DLD1 (cell line): ENCODE measurements around the gene RALGAPB.

ENCODE experiments used
- in situ Hi-C: cut with HindIII; loops from 2 replicates; pipeline ENCODE4 v1.10.0; 2017; ENCODE audit warnings: low sequenced_read_pairs

RALGAPB gene

DNA sequence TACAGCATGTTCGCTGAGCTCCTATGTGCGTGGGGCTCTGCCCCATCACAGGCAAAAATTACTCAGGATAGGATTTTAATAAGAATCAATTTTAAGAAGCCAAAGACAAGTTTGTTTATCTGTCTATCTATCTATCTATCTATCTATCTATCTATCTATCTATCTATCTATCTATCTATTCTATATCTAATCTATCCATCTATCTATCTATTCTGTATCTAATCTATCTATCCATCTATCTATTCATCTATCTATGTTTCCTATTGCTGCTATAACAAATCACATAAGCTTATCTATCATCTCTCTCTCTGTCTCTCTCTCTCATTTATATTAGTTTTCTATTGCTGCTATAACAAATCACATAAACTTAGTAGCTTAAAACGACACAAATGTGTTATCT lies 130.6 kb downstream of the RALGAPB start:
- in situ Hi-C loops, result no loop called here

DNA sequence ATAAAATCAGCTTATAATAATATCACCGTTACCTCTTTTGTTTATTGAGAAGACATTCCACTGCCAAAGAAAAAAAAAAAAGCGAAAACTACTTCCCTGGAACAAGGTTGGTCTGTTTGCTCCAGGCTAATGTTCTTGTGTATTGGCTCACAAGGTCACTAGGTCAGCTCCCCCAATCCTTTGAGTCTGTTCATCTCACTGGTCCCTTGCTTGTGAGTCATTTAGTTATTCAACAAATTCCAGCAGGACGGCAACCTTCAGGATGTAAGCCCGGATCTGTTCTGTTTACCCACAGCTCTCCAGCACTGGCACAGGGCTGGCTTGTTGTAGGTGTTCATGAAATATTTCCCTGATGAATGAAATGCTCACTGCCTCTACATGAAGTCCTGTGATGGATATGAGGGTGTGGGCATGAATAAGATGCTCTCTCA lies 132.2 kb downstream of the RALGAPB start:
- in situ Hi-C loops, result no loop called here

DNA sequence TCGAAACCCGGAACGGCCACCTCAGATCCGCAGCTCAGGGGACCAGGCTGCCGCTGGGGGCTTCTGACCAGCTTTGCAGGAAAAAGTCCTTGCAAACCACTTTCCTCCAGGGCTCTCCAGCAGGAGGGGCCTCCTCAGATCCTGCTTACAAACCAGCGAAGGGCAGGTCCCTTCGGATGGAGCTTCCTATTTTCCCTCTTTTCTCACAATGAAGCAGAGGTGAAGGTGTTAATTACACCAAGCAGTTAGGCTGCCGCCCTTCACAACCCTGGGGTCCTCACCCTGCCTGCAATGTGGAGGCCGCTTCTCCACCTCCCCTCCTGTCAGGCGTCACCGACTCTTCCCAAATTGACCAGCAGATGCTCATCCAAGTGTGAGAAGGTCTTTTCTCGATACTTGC lies 134.7 kb downstream of the RALGAPB start:
- in situ Hi-C loops, result no loop called here

DNA sequence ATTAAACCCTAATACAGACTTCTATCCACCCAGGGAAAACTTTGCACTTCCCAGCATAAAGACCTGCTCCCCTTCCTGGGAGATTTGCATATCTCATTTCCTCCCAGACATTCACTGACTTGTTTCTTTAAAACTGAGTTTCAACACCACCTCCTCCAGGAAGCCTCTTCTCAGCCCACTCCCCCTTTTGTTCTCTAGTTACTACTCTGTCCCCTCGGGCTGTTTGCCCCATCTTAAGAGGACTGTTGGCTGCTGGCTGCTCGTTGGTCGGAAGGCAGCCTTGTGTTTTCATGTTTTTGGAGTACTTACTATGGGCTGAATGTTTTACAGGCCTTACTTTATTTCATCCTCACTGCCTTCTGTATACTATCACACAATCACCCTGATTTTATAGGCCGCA lies 135.5 kb downstream of the RALGAPB start:
- in situ Hi-C loops, result no loop called here

DNA sequence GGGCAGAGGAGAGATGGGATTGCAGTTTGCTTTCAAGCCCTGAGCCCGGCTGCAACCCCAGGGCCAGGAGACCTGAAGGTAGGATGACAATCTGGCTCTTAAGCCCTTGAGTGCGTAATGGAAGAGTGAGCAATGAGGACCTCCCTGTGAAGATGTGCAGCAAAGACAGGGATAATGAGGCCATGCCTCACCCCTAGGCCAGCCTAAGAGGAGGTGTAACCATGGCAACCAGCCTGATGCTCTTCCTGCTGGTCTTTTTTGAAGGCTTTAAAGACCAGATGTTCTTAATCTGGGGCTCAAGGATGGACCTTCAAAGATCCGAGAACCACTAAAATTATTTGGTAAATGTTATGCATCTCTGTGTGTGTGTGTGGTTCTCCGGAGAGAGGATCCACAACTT lies 137.2 kb downstream of the RALGAPB start:
- in situ Hi-C loops, result no loop called here

DNA sequence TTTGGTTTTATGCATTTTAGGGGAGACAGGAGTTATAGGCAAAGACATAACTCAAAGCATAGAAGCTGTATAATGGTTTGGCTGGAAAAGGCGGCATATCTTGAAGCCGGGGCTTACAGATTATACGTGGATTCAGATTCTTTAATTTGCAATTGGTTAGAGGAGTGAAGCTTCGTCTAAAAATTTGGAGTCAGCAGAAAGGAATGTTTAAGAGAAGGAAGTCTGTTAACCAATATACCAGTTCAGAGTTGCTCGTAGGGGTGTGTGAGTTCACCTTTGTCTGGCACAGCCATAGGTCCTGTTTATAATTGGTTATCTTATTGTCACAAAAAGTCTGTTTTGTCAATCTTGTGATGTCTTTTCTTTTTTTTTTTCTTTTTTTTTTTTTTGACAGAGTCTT lies 137.9 kb downstream of the RALGAPB start:
- in situ Hi-C loops, result no loop called here

DNA sequence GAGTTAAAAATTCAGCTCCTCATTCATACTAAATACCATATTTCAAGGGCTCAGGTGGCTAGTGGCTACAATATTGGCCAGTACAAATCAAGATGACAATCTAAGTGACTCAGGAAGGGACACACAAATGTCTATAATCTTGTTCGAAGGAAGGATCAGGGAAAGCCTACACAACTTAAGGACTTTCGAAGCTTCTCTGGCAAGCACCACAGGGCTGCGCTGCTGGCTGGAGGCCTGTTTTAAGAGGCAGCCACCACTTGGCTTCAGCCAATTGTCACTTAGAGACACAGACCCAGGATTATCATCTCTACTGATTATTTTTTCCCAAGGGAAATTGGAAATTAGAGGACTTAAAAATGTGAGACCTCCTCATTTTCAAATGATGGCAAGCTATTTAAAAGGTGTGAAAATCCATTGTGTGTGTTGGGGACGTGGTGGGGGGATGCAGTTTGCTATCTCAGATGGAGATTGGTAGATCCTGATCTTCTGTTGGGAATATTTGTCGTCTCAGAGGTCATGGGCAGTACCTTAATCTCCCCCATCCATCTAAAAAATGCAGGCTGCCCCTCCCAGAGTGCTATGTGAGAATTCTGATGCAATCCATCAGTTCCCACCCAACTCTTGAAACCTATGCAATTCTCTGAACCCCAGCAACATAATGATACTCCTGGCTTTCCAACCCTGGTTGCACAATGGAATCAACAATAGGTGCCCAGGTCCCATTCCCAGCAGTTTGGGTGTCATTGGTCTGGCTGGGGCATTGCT lies 140.3 kb downstream of the RALGAPB start:
- in situ Hi-C loops, result no loop called here

DNA sequence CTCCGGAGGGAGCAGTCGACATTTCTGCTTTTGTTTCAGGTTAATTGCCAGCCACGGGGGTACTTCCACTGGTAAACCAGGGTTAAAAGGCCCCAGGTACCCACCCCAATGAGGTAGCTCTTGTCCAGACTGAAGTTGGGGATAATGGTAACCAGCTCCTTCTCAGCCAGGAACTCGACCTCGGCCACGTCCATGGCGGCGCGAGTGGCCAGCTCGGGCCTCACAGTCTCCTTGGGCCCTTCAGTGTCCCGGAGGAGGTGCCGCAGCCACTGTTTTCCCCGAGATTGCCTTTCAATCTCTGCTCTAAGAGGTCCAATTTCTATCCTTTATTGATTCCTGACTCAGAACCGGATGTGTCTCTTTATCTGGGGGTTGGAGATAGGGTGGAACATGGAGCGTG lies 142.6 kb downstream of the RALGAPB start:
- in situ Hi-C loops, result no loop called here

DNA sequence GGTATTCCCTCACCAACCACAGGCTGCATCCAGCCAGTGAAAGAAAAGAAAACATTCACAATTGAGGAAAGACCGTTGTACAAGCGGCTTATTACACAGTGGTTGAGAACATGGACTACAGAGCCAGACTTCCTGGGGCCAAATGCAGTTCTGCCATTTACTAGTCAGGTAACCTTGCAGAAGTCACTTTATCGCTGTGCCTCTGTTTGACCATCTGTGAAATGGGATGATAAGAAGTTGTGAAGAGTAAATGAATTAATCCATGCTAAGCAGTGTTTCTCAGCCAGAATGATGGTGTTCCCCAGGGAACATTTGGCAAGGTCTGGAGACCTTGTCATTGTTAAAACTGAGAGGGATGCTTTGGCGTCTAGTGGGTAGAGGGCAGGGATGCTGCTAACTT lies 143.8 kb downstream of the RALGAPB start:
- in situ Hi-C loops, result no loop called here

DNA sequence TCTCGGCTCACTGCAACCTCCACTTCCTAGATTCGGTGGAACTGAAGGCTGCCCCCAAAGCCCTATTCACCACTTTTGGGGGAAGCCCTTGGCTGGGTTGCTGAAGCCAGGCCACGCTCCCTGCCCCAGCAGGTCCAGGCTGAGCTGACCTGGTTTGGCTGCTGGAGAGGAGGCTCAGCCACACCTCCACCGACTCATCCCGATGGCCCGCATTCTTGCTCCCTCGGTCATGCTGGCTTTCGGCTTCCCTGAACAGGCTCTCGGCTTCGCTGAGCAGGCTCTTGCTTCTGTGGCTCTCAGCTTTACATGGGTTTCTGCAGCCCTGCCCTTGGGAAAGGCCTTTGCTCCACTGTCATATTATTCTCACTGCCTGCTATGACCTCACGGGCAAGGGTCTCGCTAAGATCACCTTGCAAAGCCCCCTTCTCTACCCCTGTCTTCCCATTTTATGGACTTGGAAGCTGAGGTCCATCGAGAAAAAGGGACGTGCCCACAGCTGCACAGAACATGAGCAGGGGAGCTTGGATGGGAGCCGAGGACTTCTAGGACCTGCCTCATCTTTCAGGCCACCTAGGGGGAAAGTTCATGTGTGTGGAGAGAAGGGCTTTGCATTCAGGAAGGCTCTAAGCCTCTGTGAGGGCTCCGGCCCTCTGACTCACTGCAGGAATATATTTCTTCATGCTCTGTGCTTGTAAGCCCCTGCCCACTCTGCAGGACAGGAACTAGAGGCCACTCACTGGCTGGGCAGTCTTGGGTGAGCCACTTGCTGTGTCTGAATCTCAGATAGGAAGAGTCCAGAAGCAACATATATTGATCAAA lies 144.6 kb downstream of the RALGAPB start:
- in situ Hi-C loops, result no loop called here

DNA sequence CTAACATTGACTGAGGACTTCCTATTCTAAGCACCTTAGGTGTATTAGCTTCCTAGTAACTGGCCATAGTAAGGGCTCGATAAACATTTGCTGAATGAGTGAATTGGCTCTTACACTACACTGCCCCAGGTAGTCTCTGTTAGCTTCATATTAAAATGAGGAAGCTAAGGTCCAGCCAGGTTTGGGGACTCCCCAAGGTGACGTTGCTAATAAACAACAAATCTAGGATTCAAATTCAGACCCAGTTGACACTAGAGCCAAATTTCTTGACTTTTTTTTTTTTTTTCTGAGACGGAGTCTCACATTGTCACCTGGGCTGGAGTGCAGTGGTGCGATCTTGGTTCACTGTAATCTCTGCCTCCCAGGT lies 145.2 kb downstream of the RALGAPB start:
- in situ Hi-C loops, result no loop called here

DNA sequence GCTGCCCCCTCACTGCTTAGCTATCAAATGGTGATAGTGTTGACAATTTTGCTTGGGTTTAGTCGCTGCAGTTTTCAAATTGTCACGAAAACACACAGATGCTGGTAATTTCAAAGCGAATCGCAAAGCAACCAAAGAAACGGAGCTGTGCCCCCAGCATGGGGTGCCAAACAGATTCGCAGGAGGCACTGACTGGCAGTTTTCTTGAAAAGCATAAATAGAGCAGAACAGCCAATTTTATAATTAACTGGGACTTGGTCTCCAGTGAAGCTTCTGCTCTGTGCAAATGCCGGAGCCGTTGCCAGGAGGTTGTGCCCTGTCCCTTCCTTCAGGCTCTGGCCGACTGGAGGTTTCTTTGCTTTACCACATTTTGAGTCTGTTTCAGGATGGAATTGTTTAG lies 147.8 kb downstream of the RALGAPB start:
- in situ Hi-C loops, result no loop called here

DNA sequence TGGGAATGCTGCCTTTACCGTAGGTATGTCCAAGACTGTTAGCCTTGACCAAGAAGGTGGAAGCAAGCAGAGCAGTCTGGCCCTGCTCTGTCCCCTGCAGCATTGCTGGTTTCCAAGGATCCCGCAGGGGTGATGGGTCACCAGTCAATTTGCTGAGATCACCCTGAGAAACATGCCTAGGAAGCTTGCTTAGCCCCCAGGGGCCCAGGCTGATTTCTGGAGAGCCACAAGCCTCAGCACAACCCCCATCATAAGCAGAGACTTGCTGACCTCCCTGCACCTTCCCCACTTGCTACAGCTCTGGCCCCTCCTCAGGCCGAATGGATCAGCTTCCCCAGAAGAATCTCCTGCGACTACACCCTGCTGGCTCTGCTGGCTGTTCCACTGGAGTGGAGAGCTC lies 150.4 kb downstream of the RALGAPB start:
- in situ Hi-C loops, result no loop called here

DNA sequence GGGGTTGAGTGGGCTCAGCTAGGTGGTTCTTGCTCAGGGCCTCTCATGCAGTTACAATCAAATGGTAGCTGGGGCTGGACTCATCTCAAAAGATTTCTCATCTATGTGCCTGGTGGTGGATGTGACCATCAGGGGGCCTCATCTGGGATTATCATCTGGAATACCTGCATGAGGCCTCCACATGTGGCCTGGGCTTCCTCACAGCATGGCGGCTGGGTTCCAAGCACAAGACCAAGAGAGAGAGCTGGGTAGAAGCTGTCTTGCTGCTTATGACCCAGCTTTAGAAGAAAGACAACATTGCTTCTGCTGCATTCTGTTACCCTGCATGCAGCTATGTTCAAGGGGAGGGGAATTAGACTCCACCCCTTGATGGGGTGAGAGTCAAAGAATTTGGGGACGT lies 151.4 kb downstream of the RALGAPB start:
- in situ Hi-C loops, result no loop called here

DNA sequence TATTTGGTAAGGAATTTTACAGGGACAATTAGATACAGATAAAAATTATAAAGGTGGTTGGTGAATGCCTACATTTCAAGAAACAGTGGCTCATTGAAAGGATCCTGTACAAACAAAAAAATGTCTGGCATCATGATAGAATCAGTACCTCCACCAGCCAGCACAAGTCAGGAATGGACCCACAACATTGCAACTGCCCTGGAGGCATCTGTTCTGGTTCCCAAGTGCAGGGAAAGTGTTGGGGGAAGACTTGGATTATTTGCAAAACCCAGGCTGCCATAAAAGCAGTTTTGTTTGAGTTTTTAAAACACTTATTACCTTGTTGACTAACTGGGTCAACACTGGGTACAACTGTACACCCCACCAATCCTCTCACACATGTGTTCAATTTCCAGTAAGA lies 153.3 kb downstream of the RALGAPB start:
- in situ Hi-C loops, result no loop called here

DNA sequence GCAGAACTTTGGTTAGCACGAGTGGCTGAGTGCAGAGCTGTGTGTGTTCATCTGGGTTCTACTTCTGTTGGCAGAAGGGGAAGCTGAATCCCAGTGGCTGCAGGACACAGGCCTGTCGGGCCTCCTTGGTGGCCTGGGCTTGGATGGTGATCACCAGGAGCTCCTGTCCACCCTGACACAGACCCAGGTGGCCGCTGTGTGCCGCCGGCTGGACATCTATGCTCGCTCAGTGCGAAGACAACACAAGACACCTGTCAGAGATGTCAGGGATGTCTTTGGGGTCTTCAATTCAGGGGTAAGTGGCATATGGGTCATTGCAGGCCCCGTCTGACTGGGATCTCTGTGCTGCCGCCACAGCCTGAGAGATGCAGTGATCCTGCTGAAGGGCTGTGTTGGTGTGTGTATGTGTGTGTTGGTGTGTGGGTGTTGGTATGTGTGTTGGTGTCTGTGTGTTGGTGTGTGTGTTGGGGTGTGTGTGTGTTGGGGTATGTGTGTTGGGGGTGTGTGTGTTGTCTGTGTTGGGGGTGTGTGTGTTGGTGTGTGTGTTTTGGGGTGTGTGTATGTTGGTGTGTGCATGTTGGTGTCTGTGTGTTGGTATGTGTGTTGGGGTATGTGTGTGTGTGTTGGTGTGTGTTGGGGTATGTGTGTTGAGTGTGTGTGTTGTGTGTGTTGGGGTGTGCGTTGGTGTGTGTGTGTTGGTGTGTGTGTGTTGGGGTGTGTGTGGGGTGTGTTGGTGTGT lies 154.4 kb downstream of the RALGAPB start:
- in situ Hi-C loops, result no loop called here
